NCI-H2227 (cell line): ENCODE measurements around the gene SH3RF3.
A peak's percentile ranks its signal among the peaks of the same experiment; 100 is the strongest.

Experiments used
- DNase-seq: peaks from one replicate; lab custom pipeline; 2025; ENCODE audit not compliant: unreplicated experiment; lab: John Stamatoyannopoulos, UW

SH3RF3 gene

GRCh38 chr2:109482361-109482861, 353.4 kb downstream of the SH3RF3 start:
- DNase-seq, result peak; percentile 39

DNA sequence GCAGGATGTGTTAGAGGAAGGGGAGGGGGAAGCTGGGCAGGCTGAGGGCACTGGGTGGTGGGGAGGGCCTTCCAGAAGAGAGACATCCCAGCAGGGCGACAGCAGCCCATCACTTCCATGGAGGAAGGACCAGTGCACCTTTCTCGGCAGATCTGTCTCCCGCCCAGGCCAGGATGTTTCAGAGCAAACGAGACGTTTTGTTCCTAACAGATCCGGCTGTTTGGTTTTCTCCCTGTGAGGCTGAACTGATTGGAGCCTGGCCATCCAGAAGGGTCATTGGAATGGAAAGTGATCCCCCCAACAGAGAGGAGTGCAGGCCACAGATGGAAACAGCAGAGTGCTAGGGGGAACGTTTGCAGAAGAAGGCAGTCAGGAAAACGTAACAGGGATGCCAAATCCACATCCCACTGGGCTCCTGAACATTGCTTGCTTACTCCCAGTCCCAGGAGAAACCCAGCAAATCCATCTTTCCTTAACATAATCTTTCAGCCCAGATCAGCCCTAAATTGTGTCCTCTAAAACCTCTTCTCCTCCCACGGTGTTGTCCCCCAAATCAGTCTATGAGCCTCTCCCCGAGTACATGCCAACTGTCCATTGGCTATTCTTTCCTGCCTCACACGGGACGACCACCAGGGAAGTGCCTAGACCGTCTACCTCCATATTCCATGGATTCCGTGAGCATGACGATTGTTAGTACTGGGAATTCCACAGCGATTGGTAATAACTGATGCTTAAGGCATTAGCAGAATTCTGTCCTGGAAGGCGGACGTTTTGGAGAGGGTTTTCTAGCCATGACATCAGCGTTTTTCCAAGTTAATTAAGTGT, 357.9 kb downstream of the SH3RF3 start:
- no peak for DNase-seq

- no peak for DNase-seq
Observed at GRCh38 chr2:109487536-109487869, 358.5 kb downstream of the SH3RF3 start.

GRCh38 chr2:109487871-109488655, 359.1 kb downstream of the SH3RF3 start:
- DNase-seq, result no peak

GRCh38 chr2:109489296-109489695, 360.3 kb downstream of the SH3RF3 start:
- no peak for DNase-seq

- DNase-seq, result no peak
Observed at GRCh38 chr2:109493176-109493935, 364.4 kb downstream of the SH3RF3 start.

DNA sequence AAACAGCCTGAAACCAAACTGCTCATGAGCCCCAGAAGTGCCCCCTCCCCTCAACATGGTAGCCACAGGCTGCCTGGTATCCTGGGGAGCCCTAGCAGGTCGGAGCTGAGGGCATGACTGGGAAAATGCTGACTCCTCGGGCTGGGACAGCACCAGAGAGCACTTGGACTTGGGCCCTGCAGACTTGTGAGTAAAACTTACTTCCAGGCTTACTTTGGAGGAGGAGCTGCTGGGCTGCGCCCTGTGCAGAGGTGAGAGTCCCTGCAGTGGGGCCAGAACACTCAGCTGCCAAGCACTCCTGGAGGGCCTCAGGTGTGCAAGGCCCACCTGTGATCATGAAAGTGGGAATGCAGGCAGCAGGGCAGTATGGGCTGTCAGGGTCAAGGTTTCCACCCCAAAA, 365.3 kb downstream of the SH3RF3 start:
- DNase-seq, result no peak

GRCh38 chr2:109497463-109497862, 368.5 kb downstream of the SH3RF3 start:
- DNase-seq, result peak; percentile 44

GRCh38 chr2:109497911-109498870, 369.2 kb downstream of the SH3RF3 start:
- peak; percentile 22 for DNase-seq

- no peak for DNase-seq
Observed at GRCh38 chr2:109498906-109499305, 369.9 kb downstream of the SH3RF3 start.

GRCh38 chr2:109499566-109499965, 370.6 kb downstream of the SH3RF3 start:
- DNase-seq, result no peak

- DNase-seq, result no peak
Observed at GRCh38 chr2:109500910-109501309, 371.9 kb downstream of the SH3RF3 start.

DNA sequence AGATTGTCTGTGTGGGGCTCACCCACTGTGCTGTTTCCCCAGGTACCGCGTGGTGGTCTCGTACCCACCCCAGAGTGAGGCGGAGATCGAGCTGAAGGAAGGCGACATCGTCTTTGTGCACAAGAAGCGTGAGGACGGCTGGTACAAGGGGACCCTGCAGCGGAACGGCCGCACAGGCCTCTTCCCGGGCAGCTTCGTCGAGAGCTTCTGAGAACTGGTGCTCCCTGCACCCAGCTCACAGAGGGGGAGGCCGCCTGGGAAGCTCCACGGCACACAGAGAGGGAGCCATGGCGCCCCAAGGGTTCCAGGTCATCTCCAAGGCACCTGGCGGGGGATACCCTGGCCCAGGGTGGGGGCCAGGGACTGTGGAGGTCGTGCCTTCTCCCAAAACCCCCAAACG, 372.5 kb downstream of the SH3RF3 start:
- DNase-seq, result no peak

DNA sequence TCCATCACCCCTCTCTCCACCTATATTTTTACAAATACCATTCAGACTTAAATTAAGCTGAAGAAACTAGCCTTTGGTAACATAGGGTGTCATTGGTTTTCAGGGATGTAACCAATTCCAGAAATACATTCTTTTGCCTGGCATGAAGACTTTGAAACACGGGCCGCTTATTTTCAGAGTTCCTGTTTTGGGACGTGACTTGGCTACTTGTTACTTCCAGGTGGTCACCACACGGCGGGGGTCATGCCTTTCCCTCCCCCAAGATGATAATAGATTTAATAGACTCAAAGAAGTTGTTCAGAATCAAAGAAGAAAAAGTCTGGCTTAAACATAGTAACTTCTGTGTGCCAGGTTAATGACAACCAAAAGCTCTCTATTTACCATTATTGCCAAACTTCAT, 374.2 kb downstream of the SH3RF3 start:
- no peak for DNase-seq

GRCh38 chr2:109507217-109507616, 378.2 kb downstream of the SH3RF3 start:
- DNase-seq, result no peak

- DNase-seq, result no peak
Observed at GRCh38 chr2:109507828-109508227, 378.8 kb downstream of the SH3RF3 start.

GRCh38 chr2:109508556-109508955, 379.6 kb downstream of the SH3RF3 start:
- DNase-seq, result no peak

DNA sequence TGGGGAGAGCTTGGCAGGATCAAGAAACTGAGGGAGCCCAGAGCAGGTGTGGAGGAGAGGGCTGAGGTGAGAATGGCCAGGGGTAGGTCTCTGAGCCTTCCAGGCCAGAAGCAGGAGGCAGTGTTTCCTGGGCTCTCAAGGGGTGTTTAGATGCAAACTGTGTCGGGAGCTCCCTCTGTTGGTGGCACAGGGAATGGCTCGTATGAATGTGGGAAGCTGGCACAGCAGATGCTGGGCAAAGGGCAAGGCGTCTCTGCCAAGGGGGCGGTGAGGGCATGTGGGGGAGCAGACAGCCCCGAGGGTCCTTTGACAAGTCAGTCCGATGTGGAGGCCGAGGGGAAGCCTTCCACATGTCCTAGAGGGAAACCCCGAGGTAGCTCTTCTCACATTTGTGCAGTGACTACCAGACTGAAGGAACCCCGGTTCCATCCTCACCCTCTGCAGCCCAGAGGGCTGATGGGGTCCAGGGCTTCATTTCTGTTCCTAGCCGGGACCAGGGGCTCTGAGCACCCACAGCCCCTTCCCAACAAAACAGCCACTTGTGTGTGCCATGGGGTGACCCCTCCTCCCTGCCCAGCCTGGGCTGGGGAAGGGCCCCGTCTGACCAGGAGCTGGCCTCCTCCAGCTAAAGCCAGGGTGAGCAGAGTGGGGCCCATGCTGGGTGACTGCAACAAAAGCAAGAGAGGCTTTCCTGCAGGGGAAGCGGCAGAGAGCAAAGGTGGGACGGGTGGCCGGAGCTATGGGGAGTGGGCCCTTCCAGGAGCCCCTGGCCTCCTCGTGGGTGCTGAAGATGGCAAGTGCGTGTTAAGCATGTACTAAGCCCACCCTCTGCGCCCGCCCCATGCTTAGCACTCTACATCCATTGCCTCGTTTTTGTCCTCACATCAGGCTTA, 381.4 kb downstream of the SH3RF3 start:
- peak; percentile 68 for DNase-seq

DNA sequence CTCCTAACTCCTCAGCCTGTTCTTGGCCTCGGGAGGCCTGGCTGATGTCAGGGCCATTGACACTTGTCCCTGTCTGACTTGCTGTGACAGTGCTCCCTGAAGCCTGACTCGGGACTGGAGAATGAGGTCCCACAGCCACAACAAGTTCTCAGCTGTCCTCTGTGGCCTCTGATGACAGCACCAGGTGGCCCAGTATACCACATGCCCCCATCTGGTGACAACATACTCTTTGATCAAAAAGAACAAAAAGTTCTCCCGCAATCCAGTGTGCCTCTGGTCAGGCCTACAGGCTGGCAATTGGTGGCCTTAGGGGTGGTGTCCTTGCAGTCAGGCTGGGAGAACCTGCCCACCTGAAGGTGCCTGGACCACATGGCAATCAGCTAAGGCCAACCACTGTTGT, 382.2 kb downstream of the SH3RF3 start:
- no peak for DNase-seq
